ENCODE data around the gene XRCC4.

XRCC4 gene

DNA sequence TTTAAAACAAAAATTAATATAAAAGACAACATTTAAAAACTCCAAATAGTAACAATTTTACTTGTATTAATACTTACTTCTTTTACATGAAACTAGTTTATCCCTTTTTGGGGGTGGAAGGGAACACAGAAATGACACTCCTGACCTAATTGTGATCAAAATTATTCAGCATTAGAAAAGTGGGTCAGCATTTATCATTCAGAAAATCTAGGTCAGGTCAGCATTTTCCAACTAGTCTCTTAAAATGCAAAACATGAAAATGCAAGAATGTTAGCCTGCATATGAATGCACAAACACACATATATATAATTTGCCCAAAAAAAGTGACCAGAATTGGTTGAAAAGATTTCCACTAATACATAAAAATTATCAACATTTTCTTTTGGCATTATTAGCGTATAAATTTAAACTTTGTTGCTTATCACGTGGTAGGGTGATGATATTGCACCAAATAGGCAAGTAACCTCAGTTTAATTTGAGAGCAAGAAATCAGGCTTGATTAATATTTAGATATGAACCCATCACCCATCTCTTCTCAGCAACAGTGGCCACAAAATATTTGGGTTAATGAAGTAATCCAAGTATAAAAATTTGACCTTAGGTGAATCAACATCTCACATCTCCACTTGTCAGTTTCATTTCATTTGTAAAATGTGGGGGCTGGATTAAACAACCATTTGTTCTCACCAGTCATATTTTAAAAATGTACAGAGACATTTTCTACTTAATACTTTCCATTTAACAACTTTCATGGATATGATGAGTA lies 5.9 kb upstream of the XRCC4 start:
- DNase-seq (ENCODE audit: low read depth), result no peak

DNA sequence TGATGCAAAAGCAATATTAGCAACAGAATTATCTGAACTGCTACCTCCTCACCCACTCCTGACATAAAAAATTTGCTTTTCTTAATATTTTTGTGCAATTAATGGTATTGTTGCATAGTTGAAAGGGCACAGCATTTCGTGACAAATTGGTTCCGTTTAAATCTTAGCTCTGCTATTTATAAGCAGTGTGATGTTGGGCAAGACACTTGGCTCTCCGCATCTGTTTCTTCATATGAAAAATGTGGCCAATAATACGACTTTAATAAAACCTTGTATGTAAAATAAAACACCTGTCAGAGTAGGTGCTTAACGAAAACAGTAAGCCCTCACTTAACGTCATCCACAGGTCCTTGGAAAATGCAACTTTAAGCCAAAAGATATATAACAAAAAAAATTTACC lies 4.4 kb upstream of the XRCC4 start:
- no peak for DNase-seq (ENCODE audit: low read depth)

DNA sequence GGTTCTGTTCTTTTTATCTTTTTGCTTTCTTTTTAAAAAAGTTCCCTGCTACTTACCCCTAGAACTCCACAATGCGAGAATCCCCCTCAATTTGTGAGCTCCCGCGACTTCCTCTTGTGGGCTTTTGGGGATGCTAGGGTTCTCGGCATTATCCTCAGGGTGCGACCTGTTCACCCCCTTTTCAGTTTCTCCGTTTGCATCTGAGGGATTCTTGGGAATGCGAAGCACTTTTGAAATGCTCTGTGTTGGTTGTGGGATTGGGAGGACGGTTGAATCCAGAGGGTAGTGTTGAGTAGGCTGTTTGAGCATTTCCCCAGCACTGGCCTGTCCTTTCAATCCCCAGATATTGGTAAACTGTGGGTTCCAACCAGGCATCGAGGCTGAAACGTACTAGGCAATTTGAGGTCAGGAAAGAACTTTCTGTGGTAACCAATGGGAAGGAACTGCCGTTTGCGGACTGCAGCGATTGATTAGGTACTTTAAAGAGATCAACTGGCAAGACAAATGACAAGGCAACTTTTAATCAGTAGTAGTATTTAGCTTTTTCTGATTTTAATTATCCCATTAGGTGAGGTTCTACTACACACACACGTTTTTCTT lies 415 bp downstream of the XRCC4 start:
- no peak for DNase-seq (ENCODE audit: low read depth)

DNA sequence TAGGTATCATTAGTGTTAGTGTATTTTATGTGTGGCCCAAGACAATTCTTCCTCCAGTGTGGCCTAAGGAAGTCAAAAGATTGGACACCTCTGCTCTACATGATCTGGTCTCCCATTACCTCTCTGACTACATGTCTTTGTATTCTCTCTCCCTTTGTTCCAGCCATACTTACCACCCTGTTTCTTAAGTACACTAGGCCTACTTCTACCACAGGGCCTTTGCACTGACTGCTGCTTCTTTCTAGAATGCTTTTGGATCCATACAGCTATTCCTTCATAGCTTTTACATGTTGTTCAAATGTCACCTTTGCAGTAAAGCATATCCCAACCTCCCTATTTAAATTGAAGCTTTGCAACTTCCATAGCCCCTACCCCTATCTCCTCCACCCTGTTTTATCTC lies 5.4 kb downstream of the XRCC4 start:
- no peak for DNase-seq (ENCODE audit: low read depth)

DNA sequence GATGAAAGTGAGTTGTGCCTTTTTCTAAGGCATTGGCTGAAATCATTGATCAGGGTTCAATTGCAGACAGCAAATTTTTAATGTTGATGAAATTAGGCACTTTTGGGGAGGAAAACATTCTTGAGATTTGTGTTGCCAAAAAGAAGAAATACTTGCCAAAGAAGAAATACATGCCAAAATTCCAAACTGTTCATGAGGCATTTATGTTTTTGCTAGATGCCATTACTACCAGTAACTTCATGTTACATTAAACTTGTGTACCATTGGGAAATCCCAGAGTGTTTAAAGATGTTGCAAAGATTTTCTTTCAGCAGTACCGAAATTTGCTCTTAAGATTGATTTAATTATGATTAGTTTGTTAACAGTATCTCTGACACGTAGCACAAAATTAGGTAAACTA lies 7.0 kb downstream of the XRCC4 start:
- DNase-seq (ENCODE audit: low read depth), result no peak

DNA sequence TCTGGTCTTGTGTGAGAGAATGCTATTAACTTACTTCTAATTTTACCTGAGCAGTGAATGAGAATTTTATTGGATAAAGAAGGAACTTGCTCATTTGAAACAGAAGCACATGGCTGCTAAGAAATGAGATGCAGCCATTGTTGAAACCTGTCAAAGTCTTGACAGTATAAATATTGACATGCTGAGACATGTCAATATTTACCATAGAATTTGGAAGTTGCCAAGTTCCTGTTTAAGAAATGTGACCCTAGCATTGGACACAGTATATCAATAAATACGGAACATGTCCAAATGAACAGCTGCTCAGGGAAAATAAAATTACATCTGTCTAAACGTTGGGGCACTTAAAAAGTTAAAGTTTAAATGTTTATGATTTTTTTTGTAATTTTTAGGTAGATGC lies 7.8 kb downstream of the XRCC4 start:
- DNase-seq (ENCODE audit: low read depth), result no peak

DNA sequence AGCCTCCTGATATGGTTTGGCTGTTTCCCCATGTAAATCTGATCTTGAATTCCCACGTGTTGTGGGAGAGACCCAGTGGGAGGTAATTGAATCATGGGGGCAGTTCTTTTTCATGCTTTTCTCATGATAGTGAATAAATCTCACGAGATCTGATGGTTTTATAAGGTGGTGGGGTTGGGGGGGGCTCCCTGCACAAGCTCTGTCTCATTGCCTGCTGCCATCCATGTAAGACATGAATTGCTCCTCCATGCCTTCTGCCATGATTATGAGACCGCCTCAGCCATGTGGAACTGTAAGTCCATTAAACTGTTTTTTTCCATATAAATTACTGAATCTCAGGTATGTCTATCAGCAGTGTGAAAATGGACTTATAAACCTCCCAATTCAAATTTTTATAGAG lies 12.8 kb downstream of the XRCC4 start:
- no peak for DNase-seq (ENCODE audit: low read depth)

DNA sequence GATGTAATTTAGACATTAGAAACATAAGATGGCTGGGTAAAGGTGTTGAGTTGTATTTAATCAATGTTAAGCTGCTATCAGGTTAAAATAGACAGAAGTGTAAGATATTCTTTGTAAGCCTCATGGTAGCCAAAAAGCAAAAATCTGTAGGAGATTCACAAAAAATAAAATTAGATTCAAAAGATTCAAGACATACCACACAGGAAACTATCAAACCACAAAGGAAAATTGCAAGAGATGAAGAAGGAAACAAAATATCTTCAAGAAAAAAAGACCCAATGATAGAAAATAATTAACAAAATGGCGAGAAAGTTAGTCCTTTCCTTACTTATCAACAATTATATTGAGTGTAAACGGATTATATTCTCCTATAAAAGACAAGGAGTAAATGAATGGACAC lies 15.3 kb downstream of the XRCC4 start:
- no peak for DNase-seq (ENCODE audit: low read depth)

DNA sequence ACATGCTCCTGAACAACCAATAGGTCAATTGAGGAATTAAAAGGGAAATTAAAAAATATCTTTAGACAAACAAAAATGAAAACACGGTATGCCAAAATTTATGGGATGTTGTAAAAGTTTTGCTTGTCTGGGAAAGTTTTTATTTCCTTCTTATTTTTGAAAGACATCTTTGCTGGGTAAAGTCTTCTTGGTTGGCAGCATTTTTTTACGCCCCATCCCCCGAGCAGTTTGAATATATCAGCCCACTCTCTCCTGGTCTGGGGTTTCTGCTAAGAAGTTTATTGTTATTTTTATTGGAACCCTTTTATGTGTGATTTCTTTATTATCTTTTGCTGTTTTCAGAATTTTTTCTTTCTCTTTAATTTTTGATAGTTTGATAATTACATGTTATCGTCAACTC lies 16.3 kb downstream of the XRCC4 start:
- no peak for DNase-seq (ENCODE audit: low read depth)

DNA sequence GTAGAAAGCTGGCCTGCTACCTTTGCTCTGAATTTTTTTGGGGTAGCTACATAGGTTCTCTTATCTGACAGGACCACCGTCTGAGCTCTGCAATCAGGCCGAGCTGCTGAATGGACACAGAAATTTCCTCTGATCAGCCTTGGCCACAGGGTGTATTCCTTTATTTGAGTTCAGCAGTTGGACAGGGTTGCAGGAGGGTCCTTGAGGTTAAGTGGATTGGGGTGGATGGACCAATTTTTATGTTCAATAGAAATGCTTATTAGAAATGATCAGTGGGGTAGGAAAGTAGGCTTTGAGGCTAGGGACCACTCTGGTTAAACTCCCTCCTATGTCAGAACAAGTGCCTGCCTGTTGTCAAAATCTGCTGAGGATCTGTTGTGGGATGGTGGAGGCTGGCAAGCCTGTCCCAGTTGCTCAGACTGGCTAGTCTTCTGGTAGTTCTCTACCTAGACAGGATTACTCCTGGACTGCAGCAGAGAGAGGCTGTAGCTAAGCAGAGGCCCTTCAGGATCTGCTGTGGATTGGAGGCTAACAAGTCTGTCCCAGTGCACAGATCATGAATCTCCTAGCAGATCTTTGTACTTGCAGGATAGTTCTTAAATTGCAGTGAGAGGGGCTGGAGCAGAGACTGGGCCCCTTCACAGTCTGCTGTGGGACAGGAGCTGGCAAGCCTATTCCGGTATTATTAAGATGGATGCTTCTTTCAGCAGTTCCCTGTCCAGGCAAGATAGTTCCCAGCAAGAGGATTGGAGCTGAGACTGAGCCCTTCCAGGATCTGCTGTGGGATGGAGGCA lies 18.0 kb downstream of the XRCC4 start:
- DNase-seq (ENCODE audit: low read depth), result no peak

DNA sequence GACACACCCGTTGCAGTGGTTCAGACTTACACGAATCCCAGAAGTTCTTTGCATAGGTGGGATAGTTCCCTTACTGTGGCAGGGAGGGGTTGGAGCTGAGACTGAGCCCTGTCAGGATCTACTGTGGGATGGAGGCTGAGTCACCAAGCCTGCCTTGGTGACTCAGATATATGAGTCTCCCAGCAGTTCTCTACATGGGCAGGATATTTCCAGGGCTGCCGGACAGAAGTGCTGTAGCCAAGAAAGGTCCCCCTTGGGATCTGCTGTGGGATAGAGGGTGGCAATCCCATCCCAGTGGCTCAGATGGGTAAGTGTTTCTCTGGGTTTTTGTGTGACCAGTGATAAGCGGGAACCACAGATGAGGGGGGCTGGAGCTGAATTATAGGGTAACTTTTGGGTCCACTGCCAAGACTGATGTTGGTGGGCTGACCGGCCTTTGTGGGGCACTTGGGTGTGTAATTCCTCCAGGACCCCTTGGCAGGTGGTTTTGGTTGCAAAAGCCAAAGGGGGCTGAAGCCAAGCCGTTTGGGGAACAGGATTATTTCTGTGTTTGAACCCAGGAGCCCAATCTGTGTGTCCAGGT lies 18.7 kb downstream of the XRCC4 start:
- peak; percentile 81 for DNase-seq (ENCODE audit: low read depth)

DNA sequence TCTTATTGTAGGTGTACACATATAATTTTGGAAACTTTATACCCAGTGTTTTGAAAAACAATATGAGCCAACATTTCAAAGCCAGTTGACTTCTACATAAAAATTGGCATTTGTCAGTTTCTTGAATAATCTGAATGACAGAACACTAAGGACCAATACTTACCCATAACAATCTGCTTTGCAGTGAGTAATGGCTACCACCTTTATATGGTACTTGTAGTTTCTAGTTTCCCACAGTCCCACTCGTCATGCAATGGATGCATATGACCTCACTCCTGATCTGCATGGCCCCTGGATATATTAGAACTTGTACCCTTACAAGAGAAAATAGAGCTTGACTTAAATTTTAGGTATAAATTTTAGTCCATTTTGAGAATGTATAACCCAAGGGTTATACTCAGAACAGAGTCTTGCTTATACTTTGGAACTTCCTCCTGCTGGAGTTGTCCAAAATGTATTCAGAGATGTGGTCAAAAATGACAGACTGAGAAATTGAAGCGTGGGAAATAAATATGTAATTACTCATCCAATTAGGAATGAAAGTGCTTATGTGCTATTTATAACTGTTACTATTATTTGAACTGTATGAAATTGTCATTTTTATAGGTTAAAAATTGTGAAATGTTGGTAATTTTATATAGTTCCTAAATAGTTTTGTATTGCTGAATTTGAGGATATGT lies 19.5 kb downstream of the XRCC4 start:
- DNase-seq (ENCODE audit: low read depth), result no peak

DNA sequence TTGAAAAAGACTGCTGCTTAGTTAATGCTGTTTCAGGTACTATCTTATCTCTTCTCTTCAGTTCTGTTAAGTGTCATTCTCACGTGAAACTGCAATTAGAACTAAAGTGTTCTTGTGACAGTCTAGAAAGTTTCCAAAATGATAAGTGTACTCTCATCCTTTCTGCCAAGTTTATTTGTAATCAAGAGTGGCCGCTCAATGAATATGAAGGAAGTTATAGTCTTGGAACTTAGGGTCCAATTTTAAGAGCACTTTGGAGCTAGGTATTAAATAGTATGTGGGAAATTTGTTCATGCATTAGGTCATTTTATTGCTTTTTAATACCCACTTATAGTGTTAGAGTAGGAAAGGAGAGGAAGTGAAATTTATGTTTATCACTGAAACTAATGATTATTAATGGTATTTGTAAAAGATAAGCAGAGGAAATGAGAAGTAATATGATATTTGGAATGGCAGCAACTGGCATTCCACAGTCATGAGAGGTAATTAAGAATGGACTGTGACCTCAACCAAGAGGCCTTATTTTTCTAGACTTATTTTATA lies 20.4 kb downstream of the XRCC4 start:
- no peak for DNase-seq (ENCODE audit: low read depth)

DNA sequence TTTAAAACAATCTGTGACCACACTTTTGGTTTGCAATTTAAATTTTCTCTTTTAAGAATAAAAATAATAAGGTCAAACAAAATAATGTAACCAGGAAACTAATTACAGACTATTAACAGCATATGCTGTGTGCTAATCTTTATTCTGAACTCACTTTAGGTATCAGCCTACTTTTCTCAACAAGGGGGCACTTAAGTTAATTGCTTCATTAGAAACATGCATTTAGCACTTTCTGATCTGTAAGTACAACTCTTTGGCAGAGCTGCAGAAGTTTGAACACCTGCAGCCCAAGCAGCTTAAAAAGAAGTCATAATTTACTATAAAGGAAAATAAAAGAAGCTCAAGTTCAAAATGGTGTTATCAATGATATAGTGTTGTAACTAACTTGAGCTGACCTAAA lies 21.7 kb downstream of the XRCC4 start:
- DNase-seq (ENCODE audit: low read depth), result no peak

DNA sequence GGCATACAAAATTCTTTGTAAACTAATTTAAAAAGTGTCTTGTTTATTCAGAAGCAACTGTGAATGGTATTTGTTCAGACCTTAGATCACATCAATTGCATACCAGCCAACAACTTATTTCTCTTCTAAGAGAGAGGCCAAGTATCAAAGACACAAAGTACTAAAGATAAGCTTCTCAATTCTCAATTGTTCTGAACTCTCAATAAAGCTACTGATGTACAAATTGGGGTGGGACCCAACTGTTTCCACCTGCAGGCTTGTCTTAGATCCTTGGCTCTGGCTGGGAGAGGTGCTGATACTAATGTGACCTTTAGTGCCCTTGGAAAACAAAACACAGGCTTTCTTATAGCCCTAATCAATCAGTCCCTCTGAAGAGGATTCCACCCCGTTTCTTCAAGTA lies 22.1 kb downstream of the XRCC4 start:
- no peak for DNase-seq (ENCODE audit: low read depth)

DNA sequence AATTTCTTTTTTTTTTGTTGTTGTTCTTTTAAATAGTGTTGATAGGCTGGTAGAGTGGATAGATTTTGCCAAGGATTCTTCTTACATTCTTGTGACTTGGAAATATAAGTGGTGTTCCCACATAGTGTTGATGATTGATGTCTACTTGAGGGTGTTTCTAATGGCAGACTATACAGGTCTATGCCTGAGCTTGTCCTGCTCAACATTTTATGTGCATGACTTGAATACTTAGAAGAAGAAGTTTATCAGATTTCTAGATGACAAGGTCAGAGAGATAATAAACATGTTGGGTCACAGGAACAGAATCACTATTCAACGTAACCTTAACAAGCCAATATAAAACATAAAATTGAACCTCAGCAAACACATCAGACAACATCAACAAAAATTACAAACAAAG lies 24.2 kb downstream of the XRCC4 start:
- no peak for DNase-seq (ENCODE audit: low read depth)

DNA sequence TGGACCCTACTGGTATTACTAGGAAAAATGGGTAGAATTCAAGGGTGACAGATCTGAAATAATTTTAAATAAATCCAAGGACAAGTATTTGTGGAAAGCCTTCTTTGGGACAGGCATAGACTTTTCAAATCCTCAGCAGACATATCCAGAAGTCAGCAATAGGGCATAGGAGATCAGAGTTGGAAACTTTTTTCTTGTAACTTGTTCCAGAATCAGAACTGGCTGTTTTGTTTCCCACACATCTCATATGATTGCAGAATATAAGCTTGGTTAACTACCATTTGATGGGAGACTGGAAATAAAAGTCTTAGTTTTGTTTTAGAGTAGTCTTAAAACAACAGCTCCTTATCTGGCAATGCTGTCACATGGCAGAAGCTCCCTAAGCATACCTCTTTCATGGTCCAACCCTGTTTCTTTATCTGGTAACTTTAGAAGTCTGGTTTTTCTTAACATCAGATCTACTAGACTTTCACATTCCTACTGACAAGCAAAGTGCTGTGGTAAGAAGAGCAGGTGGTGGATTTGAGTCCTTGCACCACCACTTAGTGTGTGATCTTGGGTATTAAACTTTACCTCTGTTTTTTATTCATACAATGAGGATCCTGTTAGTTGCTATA lies 25.1 kb downstream of the XRCC4 start:
- DNase-seq (ENCODE audit: low read depth), result no peak

DNA sequence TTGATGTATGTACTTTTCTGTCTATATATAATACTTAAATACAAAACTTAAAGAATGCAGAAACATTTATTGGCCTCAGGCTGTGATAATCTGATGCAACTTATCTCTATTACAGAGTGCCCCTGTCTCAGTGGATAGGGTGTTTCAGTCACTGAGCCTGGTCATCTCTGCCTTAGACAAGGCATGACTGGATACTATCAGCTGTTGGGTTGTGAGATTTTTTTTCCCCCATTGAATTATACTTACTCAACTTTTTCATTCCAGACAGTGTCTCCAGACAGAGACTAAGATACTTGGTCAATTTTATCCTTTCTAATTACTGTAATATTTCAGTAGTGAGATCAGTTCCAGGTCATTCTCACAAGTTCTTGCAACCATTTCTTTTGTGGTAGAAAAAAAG lies 26.7 kb downstream of the XRCC4 start:
- no peak for DNase-seq (ENCODE audit: low read depth)

DNA sequence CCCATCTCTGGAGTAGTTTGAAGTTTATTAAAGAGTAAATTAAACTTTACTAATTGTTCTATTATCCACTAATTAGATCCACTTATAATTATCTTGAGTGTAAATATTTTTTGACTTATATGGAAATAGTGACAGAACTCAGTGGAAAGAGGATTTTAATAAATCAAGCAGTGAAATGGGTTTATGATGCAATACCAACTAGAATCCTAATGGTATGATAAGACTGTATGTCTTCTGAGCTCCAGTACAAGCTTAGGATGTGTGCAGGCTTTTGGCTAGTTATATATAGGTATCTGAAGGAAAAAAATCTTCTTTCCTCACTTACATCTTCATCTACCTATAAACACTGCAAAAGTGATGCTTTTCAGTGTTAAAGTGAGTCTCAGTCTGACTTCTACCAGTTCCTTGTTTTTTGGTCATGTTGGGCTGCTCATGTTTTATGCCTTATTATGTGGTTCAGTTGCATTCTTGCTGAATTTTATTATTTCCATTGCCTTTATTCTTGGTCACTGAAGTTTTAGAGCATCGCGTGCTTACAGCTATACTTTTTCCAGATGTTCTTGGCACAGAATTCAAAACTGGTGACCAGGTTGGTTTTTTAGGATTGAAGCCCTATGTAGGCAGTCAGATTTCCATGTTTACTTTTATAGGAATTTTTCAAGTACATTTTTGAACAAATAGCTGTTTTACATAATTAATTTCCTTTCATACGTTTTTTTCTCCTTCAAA lies 30.5 kb downstream of the XRCC4 start:
- DNase-seq (ENCODE audit: low read depth), result no peak

DNA sequence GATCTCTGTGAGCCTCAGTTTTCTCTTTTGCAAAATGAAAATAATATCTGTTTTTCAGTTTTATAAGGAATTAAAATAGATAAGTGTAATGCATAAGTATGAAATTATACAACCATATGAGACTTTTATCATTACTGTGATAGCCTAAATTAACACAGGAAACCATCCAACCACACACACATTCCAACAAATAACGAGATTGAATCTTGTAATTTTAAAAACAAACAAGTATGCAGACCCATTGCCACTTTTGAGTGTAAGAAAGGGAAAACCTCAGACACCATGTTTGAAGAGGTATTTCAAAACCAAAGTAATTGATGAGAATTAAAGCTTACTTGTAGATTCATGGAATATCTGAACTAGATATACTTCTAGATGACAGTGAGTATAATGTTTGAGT lies 32.0 kb downstream of the XRCC4 start:
- DNase-seq (ENCODE audit: low read depth), result no peak

DNA sequence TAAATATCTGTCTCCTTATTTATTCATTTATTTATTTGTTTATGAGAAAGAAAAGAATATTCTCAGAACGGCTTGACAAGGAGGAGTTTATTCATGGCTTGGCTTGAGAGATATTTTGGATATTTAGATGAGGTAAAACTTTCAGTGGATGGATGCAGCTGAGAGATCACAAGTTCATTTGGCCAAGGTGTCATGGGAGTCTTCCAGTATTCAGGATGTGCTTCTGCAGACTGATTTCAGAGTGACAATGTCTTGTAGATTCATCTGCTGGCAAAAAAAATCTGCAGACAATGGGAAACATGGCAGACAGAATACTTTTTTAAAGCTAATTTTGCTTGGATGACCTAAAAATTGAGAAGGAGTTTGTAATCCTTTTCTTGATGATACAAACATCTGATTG lies 38.5 kb downstream of the XRCC4 start:
- DNase-seq (ENCODE audit: low read depth), result no peak
